Fibroblast of pulmonary artery (primary cell): ENCODE data around the gene ARG2.

Source experiments
- DNase-seq: peaks from one replicate; pipeline ENCODE4 v3.0.0-alpha.2; 2010; ENCODE audit warnings: low read depth
- H3K4me3 ChIP-seq: replicated peaks from 2 replicates; pipeline ENCODE4 v1.5.1; 2011; ENCODE audit warnings: low read depth, mild to moderate bottlenecking, control low read depth, low read length, moderate library complexity
- CTCF ChIP-seq: IDR thresholded peaks from 2 replicates; pipeline ENCODE4 v1.5.1; 2011; ENCODE audit warnings: mild to moderate bottlenecking, control low read depth, low read length, inconsistent platforms; ENCODE audit errors: missing control alignments

ARG2 gene

GRCh38 chr14:67636361-67636919, 16.7 kb downstream of the ARG2 start:
- no peak for DNase-seq
- no peak for TF ChIP-seq CTCF
- H3K4me3 ChIP-seq: no peak overlapping the region

GRCh38 chr14:67638642-67639041, 18.9 kb downstream of the ARG2 start:
- no peak overlapping the region for H3K4me3 ChIP-seq
- TF ChIP-seq CTCF: no peak
- DNase-seq: no peak

- TF ChIP-seq CTCF: no peak
- no peak overlapping the region for H3K4me3 ChIP-seq
- DNase-seq: no peak
These were observed 21.8 kb downstream of the ARG2 start for GRCh38 chr14:67641480-67641879.

- no peak for TF ChIP-seq CTCF
These were observed 22.4 kb downstream of the ARG2 start for GRCh38 chr14:67641902-67642749.

GRCh38 chr14:67643713-67644112, 24.0 kb downstream of the ARG2 start:
- H3K4me3 ChIP-seq: no peak overlapping the region
- no peak for DNase-seq
- TF ChIP-seq CTCF: no peak

More at GRCh38 chr14:67641902-67642749, 22.4 kb downstream of the ARG2 start:
- no peak for DNase-seq
- H3K4me3 ChIP-seq: no peak overlapping the region

GRCh38 chr14:67644428-67644827, 24.7 kb downstream of the ARG2 start:
- TF ChIP-seq CTCF: no peak
- H3K4me3 ChIP-seq: no peak overlapping the region
- DNase-seq: peak; percentile 59
